Spleen (tissue), 11 donors: Measurements from ENCODE around the gene OOSP3. TPM values are rescaled to one million over a fixed set of nuclear protein-coding genes. Genes with fewer than 3 reads are reported as not detected.

Experiments
- DNase-seq: peaks from one replicate; pipeline ENCODE4 v3.0.0-alpha.2; 2020
- H3K27ac ChIP-seq, 8 donors: fragments of 200-600 bp; sonication (generic) in 7 of 8; 1 replicate in 4 of 8; 2 replicates in 4 of 8; pipeline versions ENCODE4 v1.5.0 to v1.8.0; 2016 to 2021; ENCODE audit warnings: inconsistent platforms in 4 of 8, mild to moderate bottlenecking in 4 of 8, moderate library complexity in 1 of 8
- H3K27me3 ChIP-seq, 7 donors: fragments of 200-600 bp; sonication (generic) in 6 of 7; replicated peaks in 1 of 7; 1 replicate in 4 of 7; 2 replicates in 3 of 7; pipeline versions ENCODE4 v1.5.0 to v1.8.0; 2016 to 2021; ENCODE audit warnings: inconsistent platforms in 3 of 7, mild to moderate bottlenecking in 1 of 7
- H3K36me3 ChIP-seq, 6 donors: fragments of 200-600 bp; sonication (generic) in 5 of 6; 1 replicate in 4 of 6; 2 replicates in 2 of 6; pipeline versions ENCODE4 v1.5.0 to v1.8.0; 2016 to 2021; ENCODE audit warnings: inconsistent platforms in 2 of 6
- H3K4me1 ChIP-seq, 6 donors: fragments of 200-600 bp; sonication (generic) in 5 of 6; 1 replicate in 3 of 6; 2 replicates in 3 of 6; pipeline versions ENCODE4 v1.5.0 to v1.8.0; 2016 to 2021; ENCODE audit warnings: inconsistent platforms in 3 of 6
- H3K4me3 ChIP-seq, 8 donors: fragments of 200-600 bp; sonication (generic) in 7 of 8; 1 replicate in 4 of 8; 2 replicates in 4 of 8; pipeline versions ENCODE4 v1.5.0 to v1.8.0; 2016 to 2021; ENCODE audit warnings: inconsistent platforms in 4 of 8, mild to moderate bottlenecking in 4 of 8, moderate library complexity in 2 of 8
- H3K9me3 ChIP-seq, 8 donors: fragments of 200-600 bp; sonication (generic) in 7 of 8; 1 replicate in 4 of 8; 2 replicates in 4 of 8; pipeline versions ENCODE4 v1.5.0 to v1.8.0; 2016 to 2021; ENCODE audit warnings: inconsistent platforms in 4 of 8
- CTCF ChIP-seq, 11 experiments: fragments of 200-600 bp in 7 of 11; fragments of 450-650 bp in 4 of 11; sonication (generic) in 4 of 11; IDR thresholded peaks in 8 of 11; conservative IDR thresholded peaks in 3 of 11; 1 replicate in 7 of 11; 2 replicates in 4 of 11; pipeline versions ENCODE4 v1.4.0 to v1.8.0; 2016 to 2021; ENCODE audit warnings: antibody characterized with exemption in 11 of 11, inconsistent platforms in 4 of 11, mild to moderate bottlenecking in 1 of 11
- POLR2A ChIP-seq, 3 donors: fragments of 450-650 bp; IDR thresholded peaks; one replicate each; pipeline ENCODE4 v1.5.1; 2017; ENCODE audit warnings: antibody characterized with exemption in 3 of 3, mild to moderate bottlenecking in 1 of 3
- POLR2AphosphoS5 ChIP-seq, 3 donors: sonication (generic); formaldehyde crosslinking; IDR thresholded peaks; one replicate each; pipeline ENCODE4 v1.5.1; 2017; ENCODE audit warnings: antibody characterized with exemption in 3 of 3
- WGBS, 5 donors: extraction: QIAGEN DNeasy Blood & Tissue Kit in 3 of 5; methylation state at CpG; one replicate each; pipeline versions ENCODE4 v1.1.5 to v1.1.7; 2013 to 2018; 5-methylcytosine and 5-hydroxymethylcytosine counted together
- intact Hi-C: fragments of 100-400 bp; cut with DNase I; formaldehyde crosslinking; loops from one replicate; pipeline ENCODE4 v1.15.0; 2023; ENCODE audit warnings: low total_unique reads
- polyA plus RNA-seq, 3 donors: library from polyadenylated mRNA; stranded (reverse); fragments of 200-250 nt; gene quantifications; one replicate each; pipeline ENCODE4 v1.2.1, GENCODE V29; 2013
- total RNA-seq, 7 donors: library from RNA; depleted of rRNA in 3 of 7; stranded (reverse); fragments of >200 nt in 3 of 7; fragmentation: NEBNext Ultra II Directional in 4 of 7; extraction: Animal tissue kit (Norgen Biotek cat#: 25700) in 4 of 7; gene quantifications; one replicate each; pipeline versions ENCODE4 v1.1.0 to v1.2.1, GENCODE V29; 2016 to 2021
- donor health status: healthy with polysubstance abuse.
- donor health status: DM: no; HTN: no; CAD: no; lungs with moderate emphysema.
- donor health status: DM: no; HTN: no; CAD: no.
- donor health status: Bipolar disorder and iron deficiency.
- donor health status: healthy.
- donor health status: DM: no; HTN: no; CAD: no.
- donor health status: DM: yes; HTN: yes; CAD: no.

The OOSP3 gene
- total and polyA plus RNA-seq, 10 donors, result not detected

GRCh38 chr11:59857439-59858434 is 20.8 kb upstream of the OOSP3 start:
- Histone ChIP-seq H3K27ac (no peak overlapping the region), H3K9me3 (no peaks in the 10 kb centered on the region), H3K27me3 (no peaks in the 10 kb centered on the region), H3K36me3 (no peaks in the 10 kb centered on the region), H3K4me3 (no peak overlapping the region), H3K4me1 (peaks cover 0 to 4% (median 0%) of the 10 kb centered on the region in 6 donors)
- WGBS, 5 donors, result 63 to 75% (median 70%) methylated on average over 10 of the region's 10 CpGs
- DNase-seq, result no peak
- no peak for TF ChIP-seq POLR2AphosphoS5 (IDR thresholded peaks at IDR 0.05)
- no peak for TF ChIP-seq CTCF (IDR thresholded peaks at IDR 0.05 in 8 of 11, conservative IDR thresholded peaks at IDR 0.05 in 3 of 11)
- no peak for TF ChIP-seq POLR2A (IDR thresholded peaks at IDR 0.05)
- intact Hi-C loops, result no loop called here

- TF ChIP-seq POLR2A (IDR thresholded peaks at IDR 0.05) (no peak), CTCF (IDR thresholded peaks at IDR 0.05 in 8 of 11, conservative IDR thresholded peaks at IDR 0.05 in 3 of 11) (no peak), POLR2AphosphoS5 (IDR thresholded peaks at IDR 0.05) (no peak)
- intact Hi-C loops, result no loop called here
- Histone ChIP-seq H3K4me1 (peaks cover 0 to 4% (median 0%) of the 10 kb centered on the region in 6 donors), H3K27ac (no peak overlapping the region), H3K4me3 (no peak overlapping the region), H3K27me3 (no peaks in the 10 kb centered on the region), H3K9me3 (no peaks in the 10 kb centered on the region), H3K36me3 (no peaks in the 10 kb centered on the region)
- no peak for DNase-seq
Observed at GRCh38 chr11:59859673-59860072, 18.9 kb upstream of the OOSP3 start.

- TF ChIP-seq POLR2AphosphoS5 (IDR thresholded peaks at IDR 0.05) (no peak), POLR2A (IDR thresholded peaks at IDR 0.05) (no peak), CTCF (IDR thresholded peaks at IDR 0.05 in 8 of 11, conservative IDR thresholded peaks at IDR 0.05 in 3 of 11) (no peak)
- peaks cover 0 to 4% (median 0%) of the 10 kb centered on the region in 6 donors for H3K4me1 ChIP-seq
- H3K4me3 ChIP-seq, result no peak overlapping the region
- no peak overlapping the region for H3K27ac ChIP-seq
- WGBS, 5 donors, result 48 to 66% (median 53%) methylated on average over 3 of the region's 3 CpGs
- intact Hi-C loops, result no loop called here
- no peak for DNase-seq
- H3K9me3 ChIP-seq, result no peaks in the 10 kb centered on the region
- no peaks in the 10 kb centered on the region for H3K27me3 ChIP-seq
- H3K36me3 ChIP-seq, result no peaks in the 10 kb centered on the region
Observed at GRCh38 chr11:59862252-59862651, 16.3 kb upstream of the OOSP3 start.

GRCh38 chr11:59865031-59865430 is 13.6 kb upstream of the OOSP3 start:
- DNase-seq, result no peak
- Histone ChIP-seq H3K36me3 (no peaks in the 10 kb centered on the region), H3K27ac (peak overlapping the region in 5 of 8 donors; percentile 20 to 76 (median 49)), H3K9me3 (peaks cover 0 to under 1% (median 0%) of the 10 kb centered on the region in 8 donors), H3K27me3 (no peaks in the 10 kb centered on the region), H3K4me3 (no peak overlapping the region), H3K4me1 (no peaks in the 10 kb centered on the region)
- no peak for TF ChIP-seq CTCF (IDR thresholded peaks at IDR 0.05 in 8 of 11, conservative IDR thresholded peaks at IDR 0.05 in 3 of 11)
- no peak for TF ChIP-seq POLR2AphosphoS5 (IDR thresholded peaks at IDR 0.05)
- TF ChIP-seq POLR2A (IDR thresholded peaks at IDR 0.05), result no peak
- intact Hi-C loops, result no loop called here
- 60 to 91% (median 80%) methylated on average over 1 of the region's 1 CpG for WGBS, 5 donors
